H1 (cell line): ENCODE measurements around the gene CEP170. TPM values are rescaled to one million over a fixed set of nuclear protein-coding genes. Genes with fewer than 3 reads are reported as not detected.

Source experiments
- CTCF ChIA-PET: fragments of 300-600 bp; sonication (Branson Sonifier 250); formaldehyde crosslinking; loops from one replicate; lab custom pipeline; 2021; ENCODE audit not compliant: partially characterized antibody; lab: Charles Lee
- POLR2A ChIA-PET: fragments of 300-600 bp; sonication (Branson Sonifier 250); formaldehyde crosslinking; loops from one replicate; lab custom pipeline; 2021; ENCODE audit warnings: inconsistent platforms; ENCODE audit not compliant: partially characterized antibody; lab: Charles Lee
- DNase-seq, 2 experiments: peaks; one replicate each; pipeline versions ENCODE4 v3.0.0 to v3.0.0-alpha.2; 2010 to 2022; ENCODE audit warnings: low spot score in 2 of 2, low read depth in 1 of 2, mixed read lengths in 1 of 2
- FAIRE-seq: peaks from 2 replicates; lab custom pipeline; 2011; peaks lifted over from hg19 to GRCh38; lab: Jason Lieb, UNC
- H2AFZ ChIP-seq: 2 replicates; pipeline ENCODE4 v1.8.1; 2012; ENCODE audit warnings: low read length, inconsistent platforms
- H2AK5ac ChIP-seq: 2 replicates; pipeline ENCODE4 v1.6.1; 2013; ENCODE audit warnings: low read depth, low read length
- H2BK120ac ChIP-seq: replicated peaks from 2 replicates; pipeline ENCODE3; 2013; ENCODE audit warnings: low read depth, low read length, inconsistent platforms
- H2BK12ac ChIP-seq: 2 replicates; pipeline ENCODE4 v1.6.1; 2013; ENCODE audit warnings: low read depth, low read length
- H2BK15ac ChIP-seq: 2 replicates; pipeline ENCODE4 v1.6.1; 2013; ENCODE audit warnings: low read length
- H2BK20ac ChIP-seq: 2 replicates; pipeline ENCODE4 v1.6.1; 2013; ENCODE audit warnings: low read length
- H2BK5ac ChIP-seq: 2 replicates; pipeline ENCODE4 v1.6.1; 2013; ENCODE audit warnings: low read depth, low read length
- H3K14ac ChIP-seq: 2 replicates; pipeline ENCODE4 v1.6.1; 2013; ENCODE audit warnings: inconsistent platforms; ENCODE audit not compliant: insufficient read length
- H3K18ac ChIP-seq: 2 replicates; pipeline ENCODE4 v1.6.1; 2013; ENCODE audit warnings: low read length; ENCODE audit errors: extremely low read depth
- H3K23ac ChIP-seq: 2 replicates; pipeline ENCODE4 v1.6.1; 2013; ENCODE audit warnings: inconsistent platforms; ENCODE audit not compliant: insufficient read length
- H3K23me2 ChIP-seq: 2 replicates; pipeline ENCODE4 v1.6.1; 2013; ENCODE audit warnings: low read depth, low read length
- H3K27ac ChIP-seq: 2 replicates; pipeline ENCODE4 v1.6.1; 2011; ENCODE audit warnings: low read depth, low read length, inconsistent platforms
- H3K27me3 ChIP-seq, 4 experiments: replicated peaks in 1 of 4; 1 replicate in 1 of 4; 2 replicates in 3 of 4; pipeline versions ENCODE4 v1.6.1 to v1.8.1; 2011 to 2013; ENCODE audit warnings: low read length in 3 of 4, mild to moderate bottlenecking in 3 of 4, inconsistent platforms in 2 of 4, mixed read lengths in 2 of 4, moderate library complexity in 1 of 4; ENCODE audit not compliant: control insufficient read depth in 3 of 4, insufficient read depth in 3 of 4; ENCODE audit errors: extremely low read depth in 1 of 4
- H3K36me3 ChIP-seq, 4 experiments: 2 replicates each; pipeline versions ENCODE4 v1.6.1 to v1.8.1; 2011 to 2013; ENCODE audit warnings: mild to moderate bottlenecking in 4 of 4, low read length in 3 of 4, moderate library complexity in 2 of 4, control low read depth in 1 of 4, inconsistent platforms in 1 of 4; ENCODE audit not compliant: insufficient read depth in 4 of 4, control insufficient read depth in 2 of 4
- H3K4ac ChIP-seq: replicated peaks from 2 replicates; pipeline ENCODE3; 2013; ENCODE audit warnings: low read length, low read depth, mixed read lengths, inconsistent platforms; ENCODE audit not compliant: insufficient read length
- H3K4me1 ChIP-seq, 4 experiments: replicated peaks in 1 of 4; 1 replicate in 1 of 4; 2 replicates in 3 of 4; pipeline versions ENCODE4 v1.6.1 to v1.8.1; 2011 to 2013; ENCODE audit warnings: low read length in 3 of 4, inconsistent platforms in 2 of 4, mixed read lengths in 1 of 4; ENCODE audit not compliant: insufficient read depth in 4 of 4, control insufficient read depth in 3 of 4
- H3K4me2 ChIP-seq, 2 experiments: 2 replicates each; pipeline versions ENCODE4 v1.6.1 to v1.8.1; 2011 to 2013; ENCODE audit warnings: low read depth in 2 of 2, low read length in 2 of 2, control low read depth in 1 of 2, inconsistent platforms in 1 of 2, mild to moderate bottlenecking in 1 of 2; ENCODE audit not compliant: insufficient read depth in 1 of 2
- H3K4me3 ChIP-seq, 4 experiments: fragments of 200-600, 300-600 bp in 1 of 4; sonication (generic), shearing (Covaris generic), sonication (Bioruptor Twin) in 1 of 4; 2 replicates each; pipeline versions ENCODE4 v1.5.1 to v1.8.1; 2011 to 2016; ENCODE audit warnings: low read length in 4 of 4, low read depth in 3 of 4, control low read depth in 2 of 4, inconsistent platforms in 2 of 4, mild to moderate bottlenecking in 2 of 4, mixed read lengths in 1 of 4, moderate library complexity in 1 of 4; ENCODE audit not compliant: insufficient read depth in 2 of 4; ENCODE audit errors: extremely low read depth in 1 of 4
- H3K56ac ChIP-seq: replicated peaks from 2 replicates; pipeline ENCODE3; 2013; ENCODE audit warnings: low read depth, mild to moderate bottlenecking, mixed read lengths, low read length, inconsistent platforms; ENCODE audit not compliant: insufficient read length
- H3K79me1 ChIP-seq: 2 replicates; pipeline ENCODE4 v1.6.1; 2013; ENCODE audit warnings: low read depth, low read length, control low read depth
- H3K79me2 ChIP-seq, 2 experiments: 2 replicates each; pipeline versions ENCODE4 v1.6.1 to v1.8.1; 2012 to 2013; ENCODE audit warnings: low read length in 2 of 2, mild to moderate bottlenecking in 2 of 2, inconsistent platforms in 1 of 2; ENCODE audit not compliant: insufficient read depth in 2 of 2, control insufficient read depth in 1 of 2
- H3K9ac ChIP-seq, 4 experiments: replicated peaks in 1 of 4; 1 replicate in 1 of 4; 2 replicates in 3 of 4; pipeline versions ENCODE4 v1.6.1 to v1.8.1; 2011 to 2013; ENCODE audit warnings: low read depth in 3 of 4, low read length in 3 of 4, control low read depth in 2 of 4, mild to moderate bottlenecking in 2 of 4, moderate library complexity in 2 of 4, inconsistent platforms in 1 of 4; ENCODE audit errors: extremely low read depth in 1 of 4
- H3K9me3 ChIP-seq, 2 experiments: 2 replicates each; pipeline versions ENCODE4 v1.6.1 to v1.8.1; 2012 to 2013; ENCODE audit warnings: mild to moderate bottlenecking in 2 of 2, moderate library complexity in 2 of 2, control low read depth in 1 of 2, inconsistent platforms in 1 of 2, low read depth in 1 of 2, low read length in 1 of 2, mixed read lengths in 1 of 2; ENCODE audit not compliant: insufficient read depth in 2 of 2
- H4K20me1 ChIP-seq, 2 experiments: replicated peaks in 1 of 2; 2 replicates each; pipeline versions ENCODE3 to v1.8.1; 2011 to 2013; ENCODE audit warnings: inconsistent platforms in 2 of 2, low read length in 2 of 2, mild to moderate bottlenecking in 1 of 2; ENCODE audit not compliant: insufficient read depth in 2 of 2, control insufficient read depth in 1 of 2
- H4K5ac ChIP-seq: 2 replicates; pipeline ENCODE4 v1.6.1; 2013; ENCODE audit warnings: low read length, low read depth, mixed read lengths, inconsistent platforms; ENCODE audit not compliant: insufficient read length
- H4K8ac ChIP-seq: 2 replicates; pipeline ENCODE4 v1.8.0; 2013; ENCODE audit warnings: mild to moderate bottlenecking, moderate library complexity, low read length, inconsistent platforms; ENCODE audit not compliant: insufficient read depth; ENCODE audit errors: extremely low read depth
- H4K91ac ChIP-seq: replicated peaks from 2 replicates; pipeline ENCODE3; 2013; ENCODE audit warnings: low read length, mixed read lengths, inconsistent platforms; ENCODE audit not compliant: insufficient read length
- BRCA1 ChIP-seq: IDR thresholded peaks from 2 replicates; pipeline ENCODE4 v1.6.1; 2012; ENCODE audit warnings: low read depth, low read length, improper control_type of control experiment
- CHD2 ChIP-seq: IDR thresholded peaks from 2 replicates; pipeline ENCODE4 v1.6.1; 2012; ENCODE audit warnings: low read length, improper control_type of control experiment
- EGR1 ChIP-seq: IDR thresholded peaks from 2 replicates; pipeline ENCODE4 v1.6.1; 2011; ENCODE audit warnings: low read depth, low read length, borderline replicate concordance
- EP300 ChIP-seq, 2 experiments: IDR thresholded peaks; 1 replicate in 1 of 2; 2 replicates in 1 of 2; pipeline ENCODE4 v1.6.1; 2011 to 2012; ENCODE audit warnings: low read depth in 2 of 2, low read length in 2 of 2, mild to moderate bottlenecking in 2 of 2, borderline replicate concordance in 1 of 2, inconsistent platforms in 1 of 2, moderate library complexity in 1 of 2
- FOSL1 ChIP-seq: IDR thresholded peaks from 2 replicates; pipeline ENCODE4 v1.6.1; 2011; ENCODE audit warnings: mild to moderate bottlenecking, low read depth, low read length, moderate library complexity; ENCODE audit not compliant: insufficient read depth
- KDM4A ChIP-seq: IDR thresholded peaks from one replicate; pipeline ENCODE4 v1.7.1; 2012; ENCODE audit warnings: low read depth, mild to moderate bottlenecking, moderate library complexity, low read length, inconsistent platforms; ENCODE audit not compliant: severe bottlenecking
- NRF1 ChIP-seq: IDR thresholded peaks from 2 replicates; pipeline ENCODE4 v1.6.1; 2011; ENCODE audit warnings: mild to moderate bottlenecking, low read depth, low read length, improper control_type of control experiment
- RNF2 ChIP-seq: fragments of 200-900, 300-1000 bp; sonication (generic); IDR thresholded peaks from 2 replicates; pipeline ENCODE4 v1.7.1; 2016; ENCODE audit warnings: borderline replicate concordance, low read depth, mild to moderate bottlenecking, antibody characterized with exemption, low read length; ENCODE audit not compliant: poor library complexity, severe bottlenecking; ENCODE audit errors: missing control alignments
- TAF7 ChIP-seq: optimal IDR thresholded peaks from 2 replicates; pipeline ENCODE3; 2011; ENCODE audit warnings: low read depth, mild to moderate bottlenecking, inconsistent platforms, low read length, moderate library complexity, borderline replicate concordance
- ZNF274 ChIP-seq: IDR thresholded peaks from 2 replicates; pipeline ENCODE4 v1.7.0; 2012; ENCODE audit warnings: low read length, borderline replicate concordance; ENCODE audit errors: extremely low read depth
- WGBS, 2 experiments: shearing (Covaris generic) in 1 of 2; methylation state at CpG; one replicate each; pipeline versions ENCODE4 v1.1.6 to v1.1.7; 2013 to 2015; ENCODE audit warnings: low lambda C conversion rate in 2 of 2, mixed read lengths in 2 of 2, inconsistent platforms in 1 of 2, low coverage in 1 of 2, missing lambda C conversion rate in 1 of 2; ENCODE audit not compliant: insufficient replicate concordance in 2 of 2, insufficient coverage in 1 of 2, insufficient read length in 1 of 2; ENCODE audit errors: extremely low coverage in 1 of 2, missing lambda C conversion rate in 1 of 2; 5-methylcytosine and 5-hydroxymethylcytosine counted together
- polyA plus RNA-seq, 7 experiments: library from polyadenylated mRNA; depleted of rRNA in 3 of 7; stranded (reverse) in 5 of 7; unstranded in 2 of 7; fragments of >200 nt in 5 of 7; fragments of 200-250 nt in 2 of 7; gene quantifications; 1 replicate in 5 of 7; 2 replicates in 1 of 7; 4 replicates in 1 of 7; pipeline versions ENCODE4 v1.2.1 to v1.2.3, GENCODE V29; 2011 to 2013; ENCODE audit warnings: missing spikeins in 2 of 7, mixed read lengths in 2 of 7
- total RNA-seq: library from RNA; stranded (reverse); fragmentation: NEBNext Ultra II Directional; extraction: Animal tissue kit (Norgen Biotek cat#: 25700); gene quantifications from 2 replicates; pipeline ENCODE4 v1.2.1, GENCODE V29; 2021
- TF ChIP-seq, protein P1 (sequence below): IDR thresholded peaks from 2 replicates; pipeline ENCODE4 v1.6.1; 2012; ENCODE audit warnings: inconsistent platforms

Gene CEP170
- total and polyA plus RNA-seq, 2 of the 8 experiments (the other 6 are each of a cell fraction or from before 2014, with no cell fraction given): 33.1 to 97.2 TPM

GRCh38 chr1:243271996-243272395, 16.9 kb upstream of the CEP170 start:
- Histone ChIP-seq H2BK120ac (no peak overlapping the region), H3K4ac (no peak overlapping the region), H3K27ac (no peak overlapping the region), H2BK20ac (no peak overlapping the region), H3K56ac (no peak overlapping the region), H3K14ac (no peak overlapping the region), H2BK5ac (no peak overlapping the region), H3K79me1 (no peaks in the 10 kb centered on the region), H2AK5ac (no peak overlapping the region), H3K9me3 (no peaks in the 10 kb centered on the region), H4K5ac (no peak overlapping the region), H3K18ac (no peak overlapping the region), H3K23ac (no peak overlapping the region), H3K36me3 (peaks cover 0 to 4% (median 0%) of the 10 kb centered on the region in 4 experiments; a peak in 1 of 8 replicates), H4K20me1 (no peaks in the 10 kb centered on the region), H2BK15ac (no peak overlapping the region), H3K79me2 (no peaks in the 10 kb centered on the region), H3K9ac (no peak overlapping the region), H3K23me2 (no peaks in the 10 kb centered on the region), H2AFZ (no peak overlapping the region), H3K4me2 (no peak overlapping the region), H4K91ac (no peak overlapping the region), H4K8ac (no peak overlapping the region), H3K4me3 (no peak overlapping the region), H3K4me1 (peaks cover 0 to 10% (median 3%) of the 10 kb centered on the region in 4 experiments; a peak in 3 of 7 replicates), H3K27me3 (no peaks in the 10 kb centered on the region), H2BK12ac (no peak overlapping the region)
- ChIA-PET CTCF (no interaction called here), POLR2A (no interaction called here)
- FAIRE-seq (no peak), DNase-seq (no peak)
- WGBS, 2 experiments: 92% methylated on average over 1 of the region's 1 CpG; no CpG with 5 or more reads in 1 of the 2 experiments
- TF ChIP-seq RNF2: no peak
- TF ChIP-seq CHD2: no peak
- TF ChIP-seq TAF7: no peak
- TF ChIP-seq FOSL1: no peak
- TF ChIP-seq EP300 (IDR thresholded peaks at IDR 0.05; ENCODE audit: borderline replicate concordance in 1 of 2, low read depth in 2 of 2, low read length in 2 of 2): no peak
- no peak for TF ChIP-seq ZNF274
- TF ChIP-seq EGR1: no peak
- TF ChIP-seq NRF1: no peak
- no peak for TF ChIP-seq BRCA1
- TF ChIP-seq, protein P1, sequence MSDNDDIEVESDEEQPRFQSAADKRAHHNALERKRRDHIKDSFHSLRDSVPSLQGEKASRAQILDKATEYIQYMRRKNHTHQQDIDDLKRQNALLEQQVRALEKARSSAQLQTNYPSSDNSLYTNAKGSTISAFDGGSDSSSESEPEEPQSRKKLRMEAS: no peak
- no peak for TF ChIP-seq KDM4A
